ENCODE data around the gene CDKN1A.

- TF ChIP-seq PBX3 (IDR thresholded peaks at IDR 0.05; ENCODE audit: insufficient replicate concordance, low read depth, low read length): no peak
- TF ChIP-seq CTCF (IDR thresholded peaks at IDR 0.05 in 2 of 3, conservative IDR thresholded peaks at IDR 0.05 in 1 of 3; ENCODE audit: control insufficient read depth in 2 of 3, extremely low read depth in 1 of 3, insufficient read depth in 1 of 3, low read depth in 3 of 3, low read length in 3 of 3): no peak
- TF ChIP-seq HDAC6 (IDR thresholded peaks at IDR 0.05; ENCODE audit: unreplicated experiment): no peak
Measured at GRCh38 chr6:36657942-36658544, 20.5 kb upstream of the CDKN1A start.
